ENCODE measurements around the gene CAND2.
A peak's percentile ranks its signal among the peaks of the same experiment; 100 is the strongest.

CAND2 gene

GRCh38 chr3:12808587-12808986 lies 12.1 kb downstream of the CAND2 start:
- no peak overlapping the region for H3K4me3 ChIP-seq (ENCODE audit: low read depth, low read length)
- H3K36me3 ChIP-seq = no peaks in the 10 kb centered on the region
- no peaks in the 10 kb centered on the region for H3K9me3 ChIP-seq
- no peaks in the 10 kb centered on the region for H3K27me3 ChIP-seq
- no peak for TF ChIP-seq CTCF (IDR thresholded peaks at IDR 0.05; ENCODE audit: low read depth, low read length)
- no peaks in the 10 kb centered on the region for H3K4me1 ChIP-seq
- DNase-seq = no peak

DNA sequence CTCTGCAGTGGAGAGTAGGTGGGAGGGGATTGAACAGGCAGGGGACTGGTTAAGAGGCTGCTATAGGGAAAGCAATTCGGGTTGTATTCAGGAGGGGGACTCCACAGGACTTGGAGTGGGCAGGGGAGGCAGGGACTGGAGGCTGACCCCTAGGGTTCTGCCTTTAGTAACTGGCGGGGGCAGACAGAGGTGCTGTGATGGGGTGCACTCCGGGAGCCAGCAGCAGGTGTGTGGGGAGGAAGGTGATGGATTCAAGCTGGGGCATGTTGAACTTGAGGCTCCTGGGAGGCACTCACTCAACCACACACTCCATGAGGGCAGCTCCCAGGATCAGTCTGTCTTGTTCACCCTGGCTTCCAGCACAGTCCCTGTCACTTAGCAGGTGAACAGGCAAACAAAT lies 12.5 kb downstream of the CAND2 start:
- no peaks in the 10 kb centered on the region for H3K4me1 ChIP-seq
- no peak for TF ChIP-seq CTCF (IDR thresholded peaks at IDR 0.05; ENCODE audit: low read depth, low read length)
- no peaks in the 10 kb centered on the region for H3K27me3 ChIP-seq
- no peaks in the 10 kb centered on the region for H3K36me3 ChIP-seq
- H3K4me3 ChIP-seq (ENCODE audit: low read depth, low read length) = no peak overlapping the region
- DNase-seq = no peak
- H3K9me3 ChIP-seq = no peaks in the 10 kb centered on the region

- no peak for DNase-seq
Measured at GRCh38 chr3:12809435-12809834, 13.0 kb downstream of the CAND2 start.

DNA sequence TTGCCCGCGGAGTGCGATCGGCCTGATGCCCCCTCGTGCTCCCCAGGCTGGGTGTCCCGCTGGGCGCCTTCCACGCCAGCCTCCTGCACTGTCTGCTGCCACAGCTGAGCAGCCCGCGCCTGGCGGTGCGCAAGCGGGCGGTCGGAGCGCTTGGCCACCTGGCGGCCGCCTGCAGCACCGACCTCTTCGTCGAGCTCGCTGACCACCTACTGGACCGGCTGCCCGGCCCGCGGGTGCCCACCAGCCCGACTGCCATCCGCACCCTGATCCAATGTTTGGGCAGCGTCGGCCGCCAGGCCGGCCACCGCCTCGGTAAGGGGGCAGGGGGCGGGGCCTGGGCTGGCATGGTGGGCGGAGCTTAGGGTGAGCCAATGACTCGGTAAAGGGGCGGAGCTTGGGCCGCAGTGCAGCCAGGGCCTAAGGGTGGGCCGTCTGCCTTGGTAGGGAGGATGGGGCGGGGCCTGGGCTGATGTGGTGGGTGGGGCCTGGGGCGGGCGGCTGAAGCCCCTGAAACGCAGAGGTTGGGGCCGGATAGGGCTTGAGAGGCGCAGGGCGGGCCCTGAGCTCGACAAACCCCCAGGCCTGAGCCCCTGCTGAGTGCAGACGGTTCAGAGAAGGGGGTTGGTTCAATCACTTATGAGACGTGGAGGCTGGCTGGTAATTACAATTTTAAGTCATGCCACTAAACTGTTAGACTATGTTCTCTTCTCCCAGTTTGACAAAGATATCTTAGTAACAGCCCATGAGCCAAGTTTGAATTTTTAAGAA lies 13.7 kb downstream of the CAND2 start:
- no peaks in the 10 kb centered on the region for H3K4me1 ChIP-seq
- H3K27me3 ChIP-seq = no peaks in the 10 kb centered on the region
- peak; percentile 95 for DNase-seq
- no peaks in the 10 kb centered on the region for H3K36me3 ChIP-seq
- peak; percentile 39; the same call in 1 of the 2 replicates for TF ChIP-seq CTCF (IDR thresholded peaks at IDR 0.05; ENCODE audit: low read depth, low read length)
- H3K9me3 ChIP-seq = no peaks in the 10 kb centered on the region
- H3K4me3 ChIP-seq (ENCODE audit: low read depth, low read length) = peak overlapping the region; percentile 49

More at GRCh38 chr3:12809435-12809834, 13.0 kb downstream of the CAND2 start:
- Histone ChIP-seq H3K4me1 (no peaks in the 10 kb centered on the region), H3K27me3 (no peaks in the 10 kb centered on the region), H3K36me3 (no peaks in the 10 kb centered on the region), H3K9me3 (no peaks in the 10 kb centered on the region), H3K4me3 (ENCODE audit: low read depth, low read length) (no peak overlapping the region)
- TF ChIP-seq CTCF (IDR thresholded peaks at IDR 0.05; ENCODE audit: low read depth, low read length) = no peak

GRCh38 chr3:12810961-12811360 lies 14.5 kb downstream of the CAND2 start:
- H3K4me3 ChIP-seq (ENCODE audit: low read depth, low read length) = no peak overlapping the region
- no peak for DNase-seq
- no peaks in the 10 kb centered on the region for H3K36me3 ChIP-seq
- no peaks in the 10 kb centered on the region for H3K4me1 ChIP-seq
- TF ChIP-seq CTCF (IDR thresholded peaks at IDR 0.05; ENCODE audit: low read depth, low read length) = no peak
- H3K9me3 ChIP-seq = no peaks in the 10 kb centered on the region
- no peaks in the 10 kb centered on the region for H3K27me3 ChIP-seq

DNA sequence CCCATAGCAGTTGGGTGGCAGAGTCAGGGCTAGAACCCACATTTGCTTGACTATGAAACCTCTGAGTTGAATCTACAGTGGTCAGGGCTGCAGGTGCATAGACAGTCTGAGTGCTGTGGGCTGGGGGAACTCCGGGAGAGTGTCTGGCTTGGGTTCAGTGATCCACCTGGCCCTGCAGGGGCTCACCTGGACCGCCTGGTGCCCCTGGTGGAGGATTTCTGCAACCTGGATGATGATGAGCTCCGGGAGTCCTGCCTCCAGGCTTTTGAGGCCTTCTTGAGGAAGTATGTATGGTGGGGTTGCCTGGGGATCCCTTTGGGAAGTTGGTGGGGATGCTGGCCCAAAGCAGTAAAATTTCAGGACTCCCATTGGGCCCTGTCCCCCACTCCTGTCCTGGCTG lies 16.3 kb downstream of the CAND2 start:
- no peaks in the 10 kb centered on the region for H3K36me3 ChIP-seq
- no peak for TF ChIP-seq CTCF (IDR thresholded peaks at IDR 0.05; ENCODE audit: low read depth, low read length)
- H3K27me3 ChIP-seq = no peaks in the 10 kb centered on the region
- H3K9me3 ChIP-seq = no peaks in the 10 kb centered on the region
- H3K4me1 ChIP-seq = no peaks in the 10 kb centered on the region
- no peak for DNase-seq
- H3K4me3 ChIP-seq (ENCODE audit: low read depth, low read length) = no peak overlapping the region
